Measurements from ENCODE around the gene TMEM150B.

The TMEM150B gene
- 0 reads per million in 2 donors for total RNA-seq

- no peak for DNase-seq
Observed at GRCh38 chr19:55325172-55325571, at the start of gene TMEM150B. Gene TMEM150B, minus strand, starts transcription at chr19:55325341. Its CDS starts 4,305 bp downstream, at chr19:55321036.

- DNase-seq: no peak
Observed at GRCh38 chr19:55373993-55374757, 49.0 kb upstream of the TMEM150B start.

GRCh38 chr19:55373306-55373992 is 48.3 kb upstream of the TMEM150B start:
- DNase-seq: no peak

GRCh38 chr19:55372316-55373081 is 47.4 kb upstream of the TMEM150B start:
- no peak for DNase-seq

- DNase-seq: no peak
Observed at GRCh38 chr19:55370305-55370988, 45.3 kb upstream of the TMEM150B start, which contains the start of gene IL11. Gene IL11, minus strand, starts transcription at chr19:55370463. Its CDS starts 153 bp downstream, at chr19:55370310.

GRCh38 chr19:55369653-55370304 is 44.6 kb upstream of the TMEM150B start:
- peak; percentile 24 for DNase-seq

GRCh38 chr19:55368701-55369563 is 43.8 kb upstream of the TMEM150B start:
- no peak for DNase-seq

GRCh38 chr19:55368106-55368505 is 43.0 kb upstream of the TMEM150B start:
- no peak for DNase-seq

GRCh38 chr19:55366790-55367189 is 41.6 kb upstream of the TMEM150B start:
- DNase-seq: no peak

- DNase-seq: no peak
Observed at GRCh38 chr19:55365964-55366363, 40.8 kb upstream of the TMEM150B start.

- DNase-seq: no peak
Observed at GRCh38 chr19:55365245-55365644, 40.1 kb upstream of the TMEM150B start.

- no peak for DNase-seq
Observed at GRCh38 chr19:55362990-55363716, 38.0 kb upstream of the TMEM150B start, which contains the start of gene GARIN5B. Gene GARIN5B, minus strand, starts transcription at chr19:55363260. Its CDS starts 194 bp downstream, at chr19:55363066.

- DNase-seq: no peak
Observed at GRCh38 chr19:55362174-55362989, 37.2 kb upstream of the TMEM150B start.

GRCh38 chr19:55360902-55361301 is 35.8 kb upstream of the TMEM150B start:
- DNase-seq: no peak

GRCh38 chr19:55358943-55359908 is 34.1 kb upstream of the TMEM150B start:
- no peak for DNase-seq

GRCh38 chr19:55358493-55358892 is 33.4 kb upstream of the TMEM150B start:
- no peak for DNase-seq

GRCh38 chr19:55355213-55355821 is 30.2 kb upstream of the TMEM150B start:
- no peak for DNase-seq
